ENCODE data around the gene TLR9. TPM values are rescaled to one million over a fixed set of nuclear protein-coding genes. Genes with fewer than 3 reads are reported as not detected.

TLR9 gene
- total RNA-seq, 3 donors from 2014 or later = 0.77 to 0.89 TPM; not detected in 1

- TF ChIP-seq CTCF (IDR thresholded peaks at IDR 0.05) = no peak
- H3K4me3 ChIP-seq = no peak overlapping the region
- H3K9me3 ChIP-seq = no peaks in the 10 kb centered on the region
- intact Hi-C loops (cut with DNase I, micrococcal nuclease) = no loop called here
- no peak for ATAC-seq
- H3K4me1 ChIP-seq (ENCODE audit: low read depth) = peaks cover 21% of the 10 kb centered on the region
- peak in 1 of 3 donors; percentile 31 for DNase-seq
- no peaks in the 10 kb centered on the region for H3K36me3 ChIP-seq (ENCODE audit: low read depth)
These were observed 11.7 kb upstream of the TLR9 start for GRCh38 chr3:52237006-52237656.

GRCh38 chr3:52236424-52236886 lies 11.0 kb upstream of the TLR9 start:
- H3K36me3 ChIP-seq (ENCODE audit: low read depth) = no peaks in the 10 kb centered on the region
- TF ChIP-seq CTCF (IDR thresholded peaks at IDR 0.05) = no peak
- peak in 1 of 3 donors; percentile 24 for DNase-seq
- H3K9me3 ChIP-seq = no peaks in the 10 kb centered on the region
- H3K4me3 ChIP-seq = no peak overlapping the region
- ATAC-seq = no peak
- intact Hi-C loops (cut with DNase I, micrococcal nuclease) = no loop called here
- H3K4me1 ChIP-seq (ENCODE audit: low read depth) = peaks cover 21% of the 10 kb centered on the region

- TF ChIP-seq CTCF (IDR thresholded peaks at IDR 0.05) = no peak
- intact Hi-C loops (cut with DNase I, micrococcal nuclease) = loop anchor here in 1 of 2 donors (5.0 kb wide), 1 partner anchor 108 kb away; no protein-coding TSS in a partner anchor
- Histone ChIP-seq H3K4me3 (no peak overlapping the region), H3K4me1 (ENCODE audit: low read depth) (peaks cover 16% of the 10 kb centered on the region), H3K36me3 (ENCODE audit: low read depth) (peaks cover 8% of the 10 kb centered on the region), H3K9me3 (no peaks in the 10 kb centered on the region)
- DNase-seq (peak in 2 of 3 donors; percentile 21 to 34), ATAC-seq (no peak)
These were observed 9.3 kb upstream of the TLR9 start for GRCh38 chr3:52234516-52235447.

GRCh38 chr3:52233968-52234367 lies 8.5 kb upstream of the TLR9 start:
- intact Hi-C loops (cut with DNase I, micrococcal nuclease) = loop anchor here in 1 of 2 donors (5.0 kb wide), 1 partner anchor 108 kb away; no protein-coding TSS in a partner anchor
- Histone ChIP-seq H3K9me3 (no peaks in the 10 kb centered on the region), H3K36me3 (ENCODE audit: low read depth) (peaks cover 8% of the 10 kb centered on the region), H3K4me1 (ENCODE audit: low read depth) (peaks cover 16% of the 10 kb centered on the region), H3K4me3 (no peak overlapping the region)
- DNase-seq (peak in 1 of 3 donors; percentile 26), ATAC-seq (no peak)
- no peak for TF ChIP-seq CTCF (IDR thresholded peaks at IDR 0.05)

- no peaks in the 10 kb centered on the region for H3K9me3 ChIP-seq
- H3K36me3 ChIP-seq (ENCODE audit: low read depth) = peaks cover 8% of the 10 kb centered on the region
- no peak for TF ChIP-seq CTCF (IDR thresholded peaks at IDR 0.05)
- DNase-seq = peak in 1 of 3 donors; percentile 46
- no peak for ATAC-seq
- no peak overlapping the region for H3K4me3 ChIP-seq
- intact Hi-C loops (cut with DNase I, micrococcal nuclease) = loop anchor here in 1 of 2 donors (5.0 kb wide), 1 partner anchor 109 kb away; no protein-coding TSS in a partner anchor
- H3K4me1 ChIP-seq (ENCODE audit: low read depth) = peaks cover 12% of the 10 kb centered on the region
These were observed 7.7 kb upstream of the TLR9 start for GRCh38 chr3:52233108-52233591.
